ENCODE data around the gene GOLGA8T.
"Not testable (repeated sequence)": the region's sequence is repeated elsewhere in the genome, so short reads cannot be mapped to it uniquely, and the experiment has no call there.

GOLGA8T gene, protein sequence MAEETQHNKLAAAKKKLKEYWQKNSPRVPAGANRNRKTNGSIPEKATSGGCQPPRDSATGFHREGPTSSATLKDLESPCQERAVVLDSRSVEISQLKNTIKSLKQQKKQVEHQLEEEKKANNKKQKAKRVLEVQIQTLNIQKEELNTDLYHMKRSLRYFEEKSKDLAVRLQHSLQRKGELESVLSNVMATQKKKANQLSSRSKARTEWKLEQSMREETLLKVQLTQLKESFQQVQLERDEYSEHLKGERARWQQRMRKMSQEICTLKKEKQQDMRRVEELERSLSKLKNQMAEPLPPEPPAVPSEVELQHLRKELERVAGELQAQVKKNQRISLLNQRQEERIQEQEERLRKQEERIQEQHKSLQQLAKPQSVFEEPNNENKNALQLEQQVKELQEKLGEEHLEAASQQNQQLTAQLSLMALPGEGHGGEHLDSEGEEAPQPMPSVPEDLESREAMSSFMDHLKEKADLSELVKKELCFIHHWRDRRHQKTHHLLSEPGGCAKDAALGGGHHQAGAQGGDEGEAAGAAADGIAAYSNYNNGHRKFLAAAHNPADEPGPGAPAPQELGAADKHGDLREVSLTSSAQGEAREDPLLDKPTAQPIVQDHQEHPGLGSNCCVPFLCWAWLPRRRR

DNA sequence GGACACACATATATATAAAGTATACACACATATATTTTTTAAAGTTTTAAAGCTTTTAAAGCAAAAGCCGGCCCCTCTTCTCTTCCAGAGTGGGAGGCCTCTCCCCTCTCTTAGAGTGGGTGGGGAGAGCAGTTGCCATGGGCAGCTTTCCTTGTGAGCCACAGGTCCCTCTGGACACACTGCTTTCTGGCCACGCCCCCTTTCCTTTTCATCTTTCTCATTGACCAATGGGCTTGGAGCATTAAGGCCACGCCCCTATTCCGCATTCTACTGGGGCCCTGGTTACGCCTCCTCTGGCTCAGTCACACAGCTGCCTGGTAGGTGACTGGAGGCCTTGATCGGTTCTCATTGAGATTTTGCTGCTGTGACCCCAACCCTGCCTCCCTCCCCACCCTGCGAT lies at the start of gene GOLGA8T:
Gene GOLGA8T, plus strand, starts transcription at position 301 of the 400 bp plus-strand sequence. Its CDS starts 98 bp downstream, at position 399.
- not testable (repeated sequence) for DNase-seq (ENCODE audit: low read depth); H3K4me3 ChIP-seq (ENCODE audit: low read length)

DNA sequence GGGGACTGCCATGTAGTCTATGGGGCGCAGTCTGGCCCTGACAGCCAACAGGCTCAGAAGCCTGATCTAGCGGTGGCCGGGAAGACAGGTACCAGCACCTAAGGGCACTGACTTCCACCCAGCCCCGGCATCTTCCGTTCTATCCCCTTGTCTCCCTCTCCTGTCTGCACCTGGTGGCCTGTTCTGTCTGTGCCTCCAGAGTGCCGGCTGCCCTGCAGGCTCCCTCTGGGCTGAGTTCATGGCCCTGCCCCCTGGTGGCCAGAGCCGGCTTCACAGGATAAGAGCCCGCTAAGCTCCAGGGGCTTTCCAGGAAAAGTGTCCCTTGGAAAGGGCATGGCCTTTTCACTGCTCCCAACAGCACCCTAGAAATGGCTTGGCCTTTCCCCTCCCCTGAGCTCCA lies 37.0 kb upstream of the GOLGA8T start:
- DNase-seq (ENCODE audit: low read depth); H3K4me3 ChIP-seq (ENCODE audit: low read length): not testable (repeated sequence)

DNA sequence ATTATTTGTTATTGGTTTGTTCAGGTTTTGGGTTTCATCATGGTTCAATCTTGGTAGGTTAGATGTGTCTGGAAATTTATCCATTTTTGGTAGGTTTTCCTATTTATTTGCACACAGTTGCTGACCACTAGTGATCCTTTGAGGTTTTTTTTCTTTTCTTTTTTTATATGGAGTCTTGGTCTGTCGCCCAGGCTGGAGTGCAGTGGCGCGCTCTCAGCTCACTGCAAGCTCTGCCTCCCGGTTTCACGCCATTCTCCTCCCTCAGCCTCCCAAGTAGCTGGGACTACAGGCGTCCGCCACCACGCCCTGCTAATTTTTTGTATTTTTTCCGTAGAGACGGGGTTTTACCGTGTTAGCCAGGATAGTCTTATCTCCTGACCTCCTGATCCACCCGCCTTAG lies 32.0 kb upstream of the GOLGA8T start:
- not testable (repeated sequence) for DNase-seq (ENCODE audit: low read depth); H3K4me3 ChIP-seq (ENCODE audit: low read length)

DNA sequence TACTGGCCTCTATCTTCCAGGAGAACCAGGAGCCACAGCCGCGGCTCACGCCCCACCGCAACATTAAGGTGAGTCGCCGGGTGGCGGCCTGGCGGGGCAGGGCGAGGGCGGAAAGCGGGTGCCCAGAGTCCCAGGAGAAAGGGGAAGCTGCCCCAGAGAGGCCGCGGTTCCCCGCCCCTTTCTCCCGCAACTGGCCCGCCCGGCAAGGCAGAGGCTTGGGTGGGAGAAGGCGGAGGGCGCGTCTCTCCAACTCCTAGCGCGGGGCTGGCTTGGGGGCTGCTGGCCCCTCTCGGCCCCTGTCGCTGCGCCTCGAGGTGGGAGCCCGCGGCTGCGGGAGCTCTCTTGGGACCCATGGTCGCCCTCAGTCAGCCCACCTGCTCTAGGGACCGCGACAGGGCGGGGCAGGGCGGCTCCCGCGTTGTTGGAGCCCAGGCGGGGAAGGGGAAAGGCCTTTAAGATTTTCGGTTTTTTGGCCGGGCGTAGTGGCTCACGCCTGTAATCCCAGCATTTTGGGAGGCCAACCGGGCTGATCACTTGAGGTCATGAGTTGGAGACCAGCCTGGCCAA lies 30.8 kb upstream of the GOLGA8T start:
- not testable (repeated sequence) for H3K4me3 ChIP-seq (ENCODE audit: low read length); DNase-seq (ENCODE audit: low read depth)

DNA sequence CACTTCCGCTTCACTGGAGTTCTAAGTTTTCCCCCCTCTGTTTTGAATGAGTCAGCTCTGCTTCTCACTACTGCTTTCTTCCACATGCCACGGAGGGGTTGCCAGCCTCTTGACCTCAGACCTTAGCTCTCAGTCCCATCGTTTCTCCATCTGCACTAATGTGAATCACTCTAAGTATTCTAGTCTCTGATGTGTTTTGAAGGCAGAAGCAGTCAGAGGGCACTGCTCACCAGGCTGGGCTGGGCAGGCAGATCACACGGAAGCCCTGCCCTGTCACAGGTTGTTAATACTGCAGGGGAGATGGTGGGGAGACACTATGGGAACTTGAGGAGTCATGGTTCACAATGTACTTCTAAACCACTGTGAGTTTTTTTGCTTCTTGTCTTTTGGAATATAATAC lies 24.3 kb upstream of the GOLGA8T start:
- DNase-seq (ENCODE audit: low read depth); H3K4me3 ChIP-seq (ENCODE audit: low read length): not testable (repeated sequence)

DNA sequence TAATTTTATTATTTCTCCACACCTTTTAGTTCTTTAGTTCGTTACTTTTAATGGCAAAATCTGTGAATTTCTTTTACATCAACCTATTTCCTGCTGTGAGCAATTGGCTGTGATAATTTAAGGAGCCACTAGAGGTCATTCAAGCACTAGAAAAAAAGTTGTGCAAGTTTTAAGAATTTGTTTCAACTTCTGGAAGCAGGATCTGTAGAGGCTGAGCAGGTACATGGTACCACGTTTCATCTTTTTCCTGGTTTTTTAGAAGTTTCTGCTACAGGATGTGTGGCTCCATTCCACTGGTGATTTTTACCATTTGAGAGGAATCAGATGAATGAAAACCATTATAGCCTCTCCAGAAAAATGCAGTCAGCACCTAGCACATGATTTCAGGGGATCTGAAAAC lies 4.8 kb upstream of the GOLGA8T start:
- peak; percentile 0 for DNase-seq (ENCODE audit: low read depth)
- H3K4me3 ChIP-seq (ENCODE audit: low read length), result not testable (repeated sequence)

DNA sequence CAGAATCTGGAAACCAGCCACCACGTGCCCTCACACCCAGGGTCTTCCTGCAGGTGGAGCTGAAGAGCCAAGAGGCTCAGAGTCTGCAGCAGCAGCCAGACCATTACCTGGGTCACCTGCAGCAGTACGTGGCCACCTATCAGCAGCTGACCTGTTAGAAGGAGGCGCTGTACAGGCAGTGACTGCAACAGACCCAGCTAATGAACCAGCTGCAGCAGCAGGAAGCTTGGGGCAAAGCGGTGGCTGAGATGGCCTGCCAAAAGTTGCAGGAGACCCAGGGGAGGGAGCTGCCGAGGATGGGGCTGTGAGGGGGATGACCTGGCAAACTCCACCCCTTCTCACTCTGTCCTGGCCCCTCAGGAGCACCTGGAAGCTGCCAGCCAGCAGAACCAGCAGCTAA lies 8.4 kb downstream of the GOLGA8T start:
- H3K4me3 ChIP-seq (ENCODE audit: low read length); DNase-seq (ENCODE audit: low read depth): not testable (repeated sequence)

DNA sequence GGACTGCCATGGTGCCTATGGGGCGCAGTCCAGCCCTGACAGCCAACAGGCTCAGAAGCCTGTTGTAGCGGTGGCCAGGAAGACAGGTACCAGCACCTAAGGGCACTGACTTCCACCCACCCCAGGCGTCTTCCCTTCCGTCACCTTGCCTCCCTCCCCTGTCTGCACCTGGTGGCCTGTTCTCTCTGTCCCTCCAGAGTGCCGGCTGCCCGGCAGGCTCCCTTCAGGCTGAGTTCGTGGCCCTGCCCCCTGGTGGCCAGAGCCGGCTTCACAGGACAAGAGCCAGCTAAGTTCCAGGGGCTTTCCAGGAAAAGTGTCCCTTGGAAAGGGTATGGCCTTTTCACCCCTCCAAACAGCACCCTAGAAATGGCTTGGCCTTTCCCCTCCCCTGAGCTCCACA lies 15.0 kb downstream of the GOLGA8T start:
- not testable (repeated sequence) for H3K4me3 ChIP-seq (ENCODE audit: low read length); DNase-seq (ENCODE audit: low read depth)

DNA sequence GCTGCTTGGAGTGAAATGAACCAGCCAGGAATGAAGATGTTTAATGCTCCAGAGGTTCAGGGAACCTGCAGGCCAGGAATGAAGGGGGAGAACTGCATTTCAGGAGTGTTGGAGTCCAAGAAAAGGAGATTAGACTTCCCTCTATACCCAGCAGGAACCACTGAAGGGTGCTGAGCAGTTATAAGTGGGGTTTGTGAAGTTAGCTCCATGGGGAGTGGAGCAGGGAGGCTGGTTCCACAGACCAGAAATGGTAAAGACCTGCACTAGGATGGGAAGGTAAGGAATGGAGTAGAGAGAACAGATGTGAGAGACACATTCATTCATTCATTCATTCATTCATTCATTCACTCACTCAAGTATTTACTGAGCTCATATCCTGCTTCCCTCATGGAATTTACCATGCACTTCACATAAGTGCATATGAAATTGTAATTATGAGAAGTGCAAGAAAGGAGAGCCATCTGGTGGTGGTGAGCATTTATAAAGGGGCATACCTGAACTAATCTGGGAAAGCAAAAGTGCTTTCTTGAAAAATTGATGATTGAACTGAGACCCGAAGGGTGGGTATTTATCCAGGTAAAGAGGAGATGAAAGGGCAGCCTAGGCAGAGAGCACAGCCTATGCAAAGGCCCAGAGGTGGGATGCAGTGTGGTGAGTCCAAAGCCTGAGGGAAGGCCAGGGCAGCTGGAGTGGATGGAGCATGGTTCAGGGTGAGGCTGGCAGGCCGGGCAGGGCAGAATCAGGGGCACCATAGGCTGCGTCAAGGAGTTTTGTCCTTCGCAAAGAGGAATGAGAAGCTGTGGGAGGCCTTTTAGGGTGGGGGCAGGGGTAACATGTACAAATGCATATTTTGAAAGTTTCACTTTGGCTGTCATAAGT lies 27.9 kb downstream of the GOLGA8T start:
- not testable (repeated sequence) for DNase-seq (ENCODE audit: low read depth)

DNA sequence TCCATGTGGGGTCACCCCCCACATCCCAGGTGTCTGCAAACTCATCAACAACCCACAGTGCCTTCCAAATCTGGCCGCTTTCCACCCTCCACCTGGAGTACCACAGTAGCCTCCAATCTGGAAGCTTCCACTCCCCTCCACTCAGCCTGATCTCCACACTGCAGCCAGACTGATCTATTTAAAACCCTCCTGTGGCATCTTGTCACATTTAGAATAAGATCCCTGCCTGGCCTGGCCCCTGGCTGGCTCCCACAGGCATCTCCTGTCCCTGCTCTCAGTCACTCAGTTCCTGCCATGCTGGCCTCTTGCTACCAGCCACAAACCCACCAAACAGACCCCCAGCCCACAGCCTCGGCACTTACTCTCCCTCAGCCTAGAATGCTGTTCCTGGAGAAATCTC lies 28.9 kb downstream of the GOLGA8T start:
- not testable (repeated sequence) for DNase-seq (ENCODE audit: low read depth); H3K4me3 ChIP-seq (ENCODE audit: low read length)

More for the DNA sequence above, 27.9 kb downstream of the GOLGA8T start:
- not testable (repeated sequence) for H3K4me3 ChIP-seq (ENCODE audit: low read length)

DNA sequence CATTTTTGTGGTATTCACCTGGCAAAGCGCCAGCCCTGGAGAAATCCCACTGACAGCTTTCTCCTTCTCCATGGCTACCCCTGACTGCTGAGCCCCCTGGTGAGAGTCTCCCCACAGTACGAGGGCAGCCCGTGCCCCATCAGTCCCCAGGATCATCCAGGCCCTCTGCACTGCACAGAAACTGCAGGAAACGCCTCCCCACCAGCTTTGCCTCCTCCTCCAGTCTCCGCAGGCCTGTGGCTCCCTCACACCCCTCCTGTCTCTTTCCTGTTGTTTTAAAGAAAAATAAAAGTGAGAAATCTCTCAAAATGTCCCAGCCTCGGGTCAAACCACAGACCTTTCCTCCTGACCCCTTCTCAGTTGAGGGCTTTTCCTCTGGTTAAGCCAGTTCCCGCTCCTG lies 29.4 kb downstream of the GOLGA8T start:
- not testable (repeated sequence) for H3K4me3 ChIP-seq (ENCODE audit: low read length); DNase-seq (ENCODE audit: low read depth)

DNA sequence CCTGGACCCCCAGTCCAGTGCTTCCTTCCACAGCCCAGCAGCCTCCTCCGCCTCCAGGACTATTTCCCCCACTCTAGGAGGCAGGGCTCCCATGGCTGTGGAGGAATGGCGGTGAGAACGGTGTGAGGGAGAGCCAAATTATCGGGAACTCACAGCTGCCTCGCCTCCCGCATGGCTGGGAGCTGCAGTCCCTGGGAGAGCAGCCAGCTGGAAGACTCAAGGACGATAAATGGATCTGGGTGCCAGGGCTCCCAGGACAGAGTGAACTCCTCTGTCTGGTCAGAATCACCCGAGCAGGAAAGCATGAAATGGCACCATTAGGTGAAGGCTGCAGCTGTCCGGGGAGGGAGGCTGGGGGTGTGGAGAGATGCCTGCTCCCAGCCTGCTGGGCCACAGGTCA lies 32.6 kb downstream of the GOLGA8T start:
- DNase-seq (ENCODE audit: low read depth); H3K4me3 ChIP-seq (ENCODE audit: low read length): not testable (repeated sequence)

DNA sequence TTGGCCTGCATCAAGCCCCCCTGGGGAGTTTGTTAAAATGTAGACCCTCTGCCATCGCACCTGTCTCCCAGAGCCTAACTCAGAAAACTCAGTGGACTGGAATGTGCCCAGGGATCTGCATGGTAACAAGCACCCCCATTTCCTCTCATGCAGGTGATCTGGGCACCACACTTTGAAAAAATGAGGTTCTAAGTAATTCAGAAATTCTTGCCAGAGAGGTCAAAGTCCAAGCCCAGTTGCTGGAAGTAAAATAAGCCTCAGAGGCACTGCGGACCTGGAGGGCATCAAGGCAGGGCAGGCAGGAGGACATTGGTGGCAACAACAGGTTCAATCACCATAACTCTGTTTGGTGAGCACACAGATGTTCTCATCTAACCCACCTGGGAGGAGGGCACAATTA lies 33.0 kb downstream of the GOLGA8T start:
- not testable (repeated sequence) for DNase-seq (ENCODE audit: low read depth); H3K4me3 ChIP-seq (ENCODE audit: low read length)

DNA sequence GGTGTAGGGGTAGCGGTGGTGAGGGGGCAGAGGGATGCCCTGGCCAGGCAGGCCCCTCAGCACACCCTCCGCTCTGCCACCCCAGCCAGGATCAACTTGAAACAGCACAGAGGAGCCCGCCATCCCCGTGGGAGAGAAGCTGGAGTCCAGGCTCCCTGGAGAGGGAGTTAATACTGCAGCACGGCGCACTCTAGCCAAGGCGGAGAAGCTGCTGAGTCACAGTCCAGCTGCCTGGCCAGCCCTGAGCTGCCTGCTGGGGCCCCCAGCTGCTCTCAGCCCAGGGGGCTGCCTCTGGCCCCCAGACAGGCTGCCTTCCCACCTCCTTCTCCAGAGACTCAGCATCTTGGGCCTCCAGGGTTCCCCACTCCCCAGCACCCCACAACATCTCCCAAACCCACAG lies 36.6 kb downstream of the GOLGA8T start:
- DNase-seq (ENCODE audit: low read depth), result not testable (repeated sequence)

DNA sequence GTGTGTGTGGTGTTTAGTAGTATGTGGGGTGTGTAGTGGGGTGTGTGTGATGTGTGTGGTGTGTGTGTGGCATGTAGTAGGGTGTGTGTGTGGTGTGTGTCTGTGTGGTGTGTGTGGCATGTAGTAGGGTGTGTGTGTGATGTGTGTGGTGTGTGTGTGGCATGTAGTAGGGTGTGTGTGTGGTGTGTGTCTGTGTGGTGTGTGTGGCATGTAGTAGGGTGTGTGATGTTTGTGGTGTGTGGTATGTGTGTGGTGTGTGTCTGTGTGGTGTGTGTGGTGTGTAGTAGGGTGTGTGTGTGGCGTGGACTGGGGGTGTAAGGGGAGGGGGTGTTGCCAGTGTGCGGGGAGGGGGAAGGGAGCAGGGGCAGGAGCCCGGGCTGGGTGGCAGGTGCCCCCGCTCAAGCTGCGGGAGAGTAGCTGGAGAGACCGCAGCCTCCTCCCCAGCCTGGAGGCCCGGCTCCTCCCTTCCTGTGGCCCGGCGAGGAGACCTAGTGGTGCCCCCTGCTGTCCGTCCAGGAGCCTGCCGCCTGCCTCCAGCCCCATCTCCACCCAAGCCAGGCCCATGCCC lies 38.3 kb downstream of the GOLGA8T start:
- DNase-seq (ENCODE audit: low read depth); H3K4me3 ChIP-seq (ENCODE audit: low read length): not testable (repeated sequence)

More for the DNA sequence above, 36.6 kb downstream of the GOLGA8T start:
- not testable (repeated sequence) for H3K4me3 ChIP-seq (ENCODE audit: low read length)

DNA sequence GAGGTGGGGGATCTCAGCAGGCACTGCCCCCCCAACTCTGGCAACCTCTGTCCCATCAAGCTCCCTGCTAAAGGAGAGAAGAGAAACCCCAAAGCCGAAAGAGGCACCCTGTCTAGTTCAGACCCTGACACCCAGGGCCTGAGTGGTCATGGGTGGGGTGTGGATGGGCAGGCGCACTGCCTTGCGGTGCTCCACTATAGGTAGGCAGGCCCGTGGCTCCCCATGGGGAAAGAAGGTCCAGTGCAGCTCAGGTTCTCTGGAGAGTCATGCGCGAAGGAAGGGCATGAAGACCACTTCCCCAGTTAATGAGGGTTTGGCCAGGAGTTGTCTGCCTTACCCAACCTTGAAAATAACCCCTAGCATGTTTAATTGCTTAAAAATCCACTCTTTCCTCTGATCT lies 40.4 kb downstream of the GOLGA8T start:
- not testable (repeated sequence) for H3K4me3 ChIP-seq (ENCODE audit: low read length); DNase-seq (ENCODE audit: low read depth)

DNA sequence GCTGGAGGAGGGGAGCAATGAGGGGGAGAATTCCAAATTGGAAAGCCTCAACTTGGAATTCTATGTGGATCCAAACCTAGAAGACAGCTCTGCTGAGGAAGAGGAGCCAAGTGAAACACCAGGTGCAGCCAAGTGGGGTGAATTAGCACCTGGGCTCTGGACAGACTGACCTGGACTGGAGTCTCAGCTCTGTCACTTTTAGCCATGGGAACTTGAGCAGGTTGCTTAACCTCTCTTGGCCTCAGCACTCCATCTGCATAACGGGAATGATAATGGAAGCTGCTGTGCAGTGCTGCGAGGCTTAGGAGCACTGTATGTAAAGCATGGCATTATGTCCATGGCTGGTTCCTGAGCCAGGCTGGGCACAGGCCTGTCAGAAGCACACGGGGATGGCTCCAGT lies 41.8 kb downstream of the GOLGA8T start:
- not testable (repeated sequence) for DNase-seq (ENCODE audit: low read depth); H3K4me3 ChIP-seq (ENCODE audit: low read length)

DNA sequence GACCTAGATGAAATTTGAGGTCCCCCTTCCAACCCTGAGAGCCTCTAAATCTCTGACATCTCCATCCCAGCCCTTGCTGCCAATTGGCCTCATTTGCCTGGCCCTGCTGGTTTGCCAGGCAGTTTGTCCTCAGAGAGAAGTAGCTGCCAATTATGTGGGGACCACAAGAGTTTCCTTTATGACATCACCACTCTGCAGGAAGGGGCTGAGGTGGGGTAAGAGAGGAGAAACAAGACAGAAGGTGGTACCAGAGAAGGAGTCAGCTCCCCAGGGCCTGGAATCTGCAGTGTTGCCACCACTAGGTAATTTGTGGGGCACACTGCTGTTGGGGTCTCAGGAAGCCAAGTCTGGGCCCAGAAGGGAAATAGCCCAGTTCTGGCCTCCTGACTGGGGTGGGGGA lies 45.0 kb downstream of the GOLGA8T start:
- H3K4me3 ChIP-seq (ENCODE audit: low read length); DNase-seq (ENCODE audit: low read depth): not testable (repeated sequence)

DNA sequence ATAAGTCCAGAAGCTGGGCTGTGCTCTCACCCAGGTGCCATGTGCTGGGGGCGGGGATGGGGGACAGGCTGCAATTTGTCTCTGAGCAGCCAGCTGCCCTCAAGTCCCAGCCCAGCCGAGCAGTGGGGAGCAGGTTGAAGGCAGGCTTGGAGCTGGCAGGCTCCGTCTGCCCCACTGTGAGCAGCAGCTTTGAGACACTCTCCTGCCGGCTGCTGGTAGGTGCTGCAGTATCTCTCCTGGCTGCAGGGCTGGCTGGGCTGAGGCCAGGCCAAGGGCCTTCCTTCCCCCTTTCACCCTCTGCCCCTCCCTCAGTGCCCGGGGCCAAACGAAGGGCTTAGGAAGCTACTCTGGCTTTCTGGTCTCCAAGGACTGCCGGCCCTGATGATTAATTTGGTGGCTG lies 50.6 kb downstream of the GOLGA8T start:
- DNase-seq (ENCODE audit: low read depth); H3K4me3 ChIP-seq (ENCODE audit: low read length): not testable (repeated sequence)
